Muscle of leg (tissue), 11 donors: ENCODE measurements around the gene SDCCAG8. TPM values are rescaled to one million over a fixed set of nuclear protein-coding genes. Genes with fewer than 3 reads are reported as not detected.

ENCODE experiments used
- DNase-seq: peaks from one replicate; pipeline ENCODE4 v3.0.0; 2013
- H3K27ac ChIP-seq: one replicate; pipeline ENCODE4 v1.5.1; 2013; ENCODE audit warnings: mild to moderate bottlenecking, low read length, control low read depth
- H3K27me3 ChIP-seq: one replicate; pipeline ENCODE4 v1.6.1; 2013; ENCODE audit warnings: low read length; ENCODE audit not compliant: control insufficient read depth, insufficient read depth
- H3K36me3 ChIP-seq: one replicate; pipeline ENCODE4 v1.6.1; 2013; ENCODE audit warnings: low read length; ENCODE audit not compliant: control insufficient read depth, insufficient read depth
- H3K4me1 ChIP-seq: one replicate; pipeline ENCODE4 v1.6.1; 2013; ENCODE audit warnings: low read length; ENCODE audit not compliant: control insufficient read depth, insufficient read depth
- H3K4me3 ChIP-seq: one replicate; pipeline ENCODE4 v1.5.1; 2013; ENCODE audit warnings: low read length, control low read depth
- H3K9me3 ChIP-seq: replicated peaks from 2 replicates; pipeline ENCODE4 v1.6.1; 2013; ENCODE audit warnings: low read depth, low read length; ENCODE audit not compliant: control insufficient read depth
- WGBS: methylation state at CpG from one replicate; pipeline ENCODE4 v1.1.5; 2013; ENCODE audit warnings: missing lambda C conversion rate; ENCODE audit not compliant: insufficient coverage; 5-methylcytosine and 5-hydroxymethylcytosine counted together
- polyA plus RNA-seq, 8 donors: library from polyadenylated mRNA; unstranded; fragments of 120-200 nt; gene quantifications; one replicate each; pipeline versions ENCODE4 v1.2.1 to v1.2.3, GENCODE V29; 2013; ENCODE audit warnings: inconsistent platforms in 1 of 8, low replicate concordance in 1 of 8; ENCODE audit not compliant: insufficient read length in 8 of 8, insufficient read depth in 1 of 8
- total RNA-seq: library from RNA; stranded (reverse); fragments of 120-200 nt; gene quantifications from one replicate; pipeline ENCODE4 v1.2.4, GENCODE V29; 2013

The SDCCAG8 gene
- total and polyA plus RNA-seq, 9 donors, result 19.1 to 29.9 (median 23.0) TPM

GRCh38 chr1:243526180-243526579 is 270.3 kb downstream of the SDCCAG8 start:
- no peak for DNase-seq
- Histone ChIP-seq H3K9me3 (no peaks in the 10 kb centered on the region), H3K4me1 (no peaks in the 10 kb centered on the region), H3K27me3 (no peaks in the 10 kb centered on the region), H3K27ac (no peak overlapping the region), H3K36me3 (no peaks in the 10 kb centered on the region), H3K4me3 (no peak overlapping the region)
- WGBS, result 89% methylated on average over 7 of the region's 7 CpGs

- H3K27me3 ChIP-seq, result no peaks in the 10 kb centered on the region
- no peaks in the 10 kb centered on the region for H3K9me3 ChIP-seq
- no peaks in the 10 kb centered on the region for H3K4me1 ChIP-seq
- H3K27ac ChIP-seq, result no peak overlapping the region
- no peak for DNase-seq
- H3K36me3 ChIP-seq, result no peaks in the 10 kb centered on the region
- H3K4me3 ChIP-seq, result no peak overlapping the region
- no CpG with 5 or more reads among the region's 2 CpGs for WGBS
Observed at GRCh38 chr1:243528459-243529121, 272.7 kb downstream of the SDCCAG8 start.

DNA sequence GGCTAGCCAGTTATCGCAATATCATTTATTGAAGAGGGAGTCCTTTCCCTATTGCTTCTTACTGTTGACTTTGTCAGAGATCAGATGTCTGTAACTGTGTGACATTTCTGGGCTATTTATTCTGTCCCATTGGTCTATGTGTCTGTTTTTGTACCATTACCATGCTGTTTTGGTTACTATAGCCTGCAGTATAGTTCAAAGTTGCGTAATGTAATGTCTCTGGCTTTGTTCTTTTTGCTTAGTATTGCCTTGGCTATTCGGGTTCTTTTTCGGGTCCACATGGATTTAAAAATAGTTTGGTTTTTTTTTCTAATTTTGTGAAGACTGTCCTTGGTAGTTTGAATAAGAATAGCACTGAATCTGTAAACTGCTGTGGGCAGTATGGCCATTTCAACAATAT is 273.7 kb downstream of the SDCCAG8 start:
- no peaks in the 10 kb centered on the region for H3K36me3 ChIP-seq
- no peaks in the 10 kb centered on the region for H3K27me3 ChIP-seq
- no peak overlapping the region for H3K4me3 ChIP-seq
- no peaks in the 10 kb centered on the region for H3K9me3 ChIP-seq
- WGBS, result no CpG with 5 or more reads among the region's 4 CpGs
- DNase-seq, result no peak
- H3K4me1 ChIP-seq, result no peaks in the 10 kb centered on the region
- H3K27ac ChIP-seq, result no peak overlapping the region

GRCh38 chr1:243535014-243535413 is 279.2 kb downstream of the SDCCAG8 start:
- DNase-seq, result no peak
- Histone ChIP-seq H3K4me3 (no peak overlapping the region), H3K27me3 (no peaks in the 10 kb centered on the region), H3K4me1 (no peaks in the 10 kb centered on the region), H3K36me3 (no peaks in the 10 kb centered on the region), H3K27ac (no peak overlapping the region), H3K9me3 (no peaks in the 10 kb centered on the region)
- no CpG with 5 or more reads among the region's 1 CpG for WGBS

DNA sequence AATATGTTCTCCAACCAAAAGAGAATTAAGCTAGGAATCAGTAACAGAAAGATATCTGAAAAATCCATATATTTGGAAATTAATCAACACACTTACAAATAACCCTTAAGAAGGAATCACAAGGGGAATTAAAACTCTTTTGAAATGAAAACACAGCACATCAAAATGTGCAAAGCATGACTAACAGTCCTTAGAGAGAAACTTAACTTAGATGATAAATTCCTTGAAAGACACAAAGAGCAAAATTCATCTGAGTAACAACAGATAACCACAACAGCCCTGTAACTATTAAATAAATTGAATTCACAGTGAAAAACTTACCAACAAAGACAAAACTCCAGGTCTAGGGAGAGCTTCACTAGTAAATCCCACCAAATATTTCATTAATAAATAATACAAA is 283.8 kb downstream of the SDCCAG8 start:
- H3K27me3 ChIP-seq, result no peaks in the 10 kb centered on the region
- H3K4me3 ChIP-seq, result no peak overlapping the region
- DNase-seq, result no peak
- no peaks in the 10 kb centered on the region for H3K9me3 ChIP-seq
- no peak overlapping the region for H3K27ac ChIP-seq
- peaks cover 3% of the 10 kb centered on the region for H3K36me3 ChIP-seq
- no peaks in the 10 kb centered on the region for H3K4me1 ChIP-seq

DNA sequence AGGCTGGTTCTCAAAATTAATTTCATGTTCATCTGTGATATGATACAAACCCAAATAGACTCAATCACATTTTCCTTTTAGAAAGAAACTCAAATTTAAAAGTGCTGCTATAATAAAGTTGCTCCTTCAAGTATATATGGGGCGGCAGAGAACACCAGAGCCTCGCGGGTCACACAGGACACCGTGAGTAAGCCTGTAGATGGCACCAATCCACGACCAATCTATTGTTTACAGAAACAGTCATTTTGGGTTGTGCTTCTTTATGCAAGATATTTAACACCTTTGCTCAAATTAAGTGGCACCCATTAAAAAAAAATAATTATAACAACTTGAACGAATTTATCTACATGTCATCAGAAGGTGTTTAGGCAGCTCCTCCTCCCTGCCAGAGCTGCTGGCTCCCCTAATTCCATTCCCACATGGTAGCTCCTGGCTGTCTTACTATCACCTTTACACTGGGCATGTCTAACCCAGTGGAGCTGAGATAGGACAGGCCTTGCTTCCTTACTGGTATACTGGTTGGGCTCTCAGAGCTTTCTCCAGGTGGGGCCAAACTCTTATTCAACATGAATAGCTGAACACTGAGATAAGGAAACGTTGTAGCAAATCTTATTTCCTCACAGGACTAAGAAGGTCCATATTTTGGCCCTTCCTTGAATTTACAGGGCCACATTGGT is 287.0 kb downstream of the SDCCAG8 start:
- WGBS, result 60% methylated on average over 4 of the region's 7 CpGs
- Histone ChIP-seq H3K27ac (no peak overlapping the region), H3K4me1 (no peaks in the 10 kb centered on the region), H3K27me3 (no peaks in the 10 kb centered on the region), H3K9me3 (no peaks in the 10 kb centered on the region), H3K4me3 (no peak overlapping the region), H3K36me3 (peaks cover 3% of the 10 kb centered on the region)
- DNase-seq, result no peak

DNA sequence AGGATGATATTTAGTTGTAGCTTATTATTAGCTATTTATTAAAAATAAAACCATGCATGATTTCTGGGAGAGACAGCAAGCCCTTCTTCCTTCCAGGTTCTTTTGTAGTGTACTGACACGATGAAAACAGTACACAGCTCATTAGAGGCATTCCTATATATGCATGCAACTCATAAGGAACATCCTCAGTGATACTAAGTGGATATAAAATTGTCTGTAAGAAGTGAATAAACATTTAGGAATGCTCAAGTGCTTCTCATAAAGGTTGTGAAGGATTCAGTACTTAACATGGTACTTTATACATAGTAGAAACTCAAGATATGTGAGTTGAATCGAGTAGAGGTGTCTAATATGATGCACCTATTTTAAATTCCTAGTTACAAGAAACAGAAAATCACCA is 287.7 kb downstream of the SDCCAG8 start:
- no peak overlapping the region for H3K27ac ChIP-seq
- peaks cover 3% of the 10 kb centered on the region for H3K36me3 ChIP-seq
- H3K4me1 ChIP-seq, result no peaks in the 10 kb centered on the region
- no CpG with 5 or more reads among the region's 2 CpGs for WGBS
- no peaks in the 10 kb centered on the region for H3K27me3 ChIP-seq
- H3K9me3 ChIP-seq, result no peaks in the 10 kb centered on the region
- no peak for DNase-seq
- no peak overlapping the region for H3K4me3 ChIP-seq

- no peak for DNase-seq
Observed at GRCh38 chr1:243546457-243546856, 290.6 kb downstream of the SDCCAG8 start.

GRCh38 chr1:243547891-243548290 is 292.1 kb downstream of the SDCCAG8 start:
- Histone ChIP-seq H3K27me3 (no peaks in the 10 kb centered on the region), H3K4me3 (no peak overlapping the region), H3K36me3 (peaks cover 3% of the 10 kb centered on the region), H3K4me1 (no peaks in the 10 kb centered on the region), H3K9me3 (no peaks in the 10 kb centered on the region), H3K27ac (no peak overlapping the region)
- DNase-seq, result no peak
- no CpG with 5 or more reads among the region's 3 CpGs for WGBS

More at GRCh38 chr1:243546457-243546856, 290.6 kb downstream of the SDCCAG8 start:
- no peaks in the 10 kb centered on the region for H3K9me3 ChIP-seq
- H3K27me3 ChIP-seq, result no peaks in the 10 kb centered on the region
- H3K4me3 ChIP-seq, result no peak overlapping the region
- no CpG with 5 or more reads among the region's 1 CpG for WGBS
- H3K36me3 ChIP-seq, result peaks cover 3% of the 10 kb centered on the region
- no peak overlapping the region for H3K27ac ChIP-seq
- no peaks in the 10 kb centered on the region for H3K4me1 ChIP-seq

DNA sequence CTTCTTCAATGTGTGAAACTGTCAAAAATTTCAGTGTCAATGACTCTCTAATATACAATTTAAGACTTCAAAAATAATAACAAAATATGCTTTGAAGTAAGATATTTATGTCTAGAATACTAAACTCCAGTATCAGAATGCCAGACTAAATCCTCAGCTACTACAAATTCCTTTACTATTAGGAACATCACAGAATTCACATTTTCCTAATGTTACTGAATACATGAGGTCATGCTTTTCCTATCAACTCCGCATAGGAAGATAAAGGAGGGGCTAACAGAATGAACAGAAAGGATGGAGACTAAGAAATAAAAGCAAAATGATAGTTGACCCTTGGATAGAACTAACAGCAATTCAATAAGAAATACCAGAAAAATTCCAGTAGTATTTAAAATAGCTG is 292.7 kb downstream of the SDCCAG8 start:
- peaks cover 3% of the 10 kb centered on the region for H3K36me3 ChIP-seq

More for the DNA sequence above, 292.7 kb downstream of the SDCCAG8 start:
- no peaks in the 10 kb centered on the region for H3K27me3 ChIP-seq
- H3K27ac ChIP-seq, result no peak overlapping the region
- no CpG with 5 or more reads among the region's 1 CpG for WGBS
- no peaks in the 10 kb centered on the region for H3K4me1 ChIP-seq
- DNase-seq, result no peak
- H3K4me3 ChIP-seq, result no peak overlapping the region
- H3K9me3 ChIP-seq, result no peaks in the 10 kb centered on the region
